NOMO-1 treated with dmso at 0.1 percent for 144 hours (cell line): ENCODE results near the gene MAP2K1.
"Not testable (repeated sequence)": the region's sequence is repeated elsewhere in the genome, so short reads cannot be mapped to it uniquely, and the experiment has no call there.

ENCODE experiments used
- DNase-seq: peaks from one replicate; lab custom pipeline; 2025; ENCODE audit not compliant: unreplicated experiment; lab: John Stamatoyannopoulos, UW

Gene MAP2K1

DNA sequence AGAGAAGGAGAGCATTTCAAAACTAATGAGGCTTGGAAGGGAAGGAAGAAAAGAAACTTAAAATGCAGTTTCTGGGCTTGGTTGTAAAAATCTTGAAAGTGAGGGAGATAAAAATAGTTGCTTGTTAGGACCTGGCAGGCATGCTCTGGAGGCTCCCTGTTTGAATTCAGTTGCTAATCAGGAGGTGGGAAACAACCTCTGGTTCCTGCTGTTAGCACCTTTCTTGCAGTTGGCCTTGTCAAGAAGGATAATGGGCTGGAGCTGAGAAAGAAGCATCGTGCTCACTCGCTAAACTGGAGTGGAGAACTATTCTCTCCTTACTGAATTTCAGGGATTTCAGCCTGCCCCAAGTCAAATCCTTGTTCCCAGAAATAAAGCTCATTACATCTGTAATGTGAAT is 87.4 kb downstream of the MAP2K1 start:
- DNase-seq = no peak

- no peak for DNase-seq
Observed at GRCh38 chr15:66474963-66475362, 88.3 kb downstream of the MAP2K1 start.

DNA sequence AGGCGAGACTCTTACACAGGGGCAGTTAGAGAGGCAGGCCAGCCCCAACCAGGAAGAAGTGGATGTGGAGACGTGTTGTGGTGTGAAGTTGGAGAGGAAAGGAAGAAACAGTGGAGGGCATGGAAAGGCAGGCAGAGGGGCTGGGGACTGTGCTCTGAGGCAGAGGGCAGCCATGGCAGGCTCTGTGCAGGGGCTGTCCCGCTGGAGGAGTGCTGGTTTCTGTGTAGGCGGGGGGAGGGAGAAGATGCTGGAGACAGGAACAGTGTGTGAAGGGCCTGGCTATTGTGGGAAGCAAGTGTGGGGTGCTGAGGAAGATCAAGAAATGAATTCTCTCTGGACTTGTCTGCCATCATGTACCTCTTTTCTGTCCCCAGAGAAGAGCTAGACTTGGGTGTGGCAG is 89.8 kb downstream of the MAP2K1 start:
- DNase-seq = no peak

GRCh38 chr15:66477011-66477410 is 90.3 kb downstream of the MAP2K1 start:
- DNase-seq = no peak

GRCh38 chr15:66480267-66480666 is 93.6 kb downstream of the MAP2K1 start:
- no peak for DNase-seq

DNA sequence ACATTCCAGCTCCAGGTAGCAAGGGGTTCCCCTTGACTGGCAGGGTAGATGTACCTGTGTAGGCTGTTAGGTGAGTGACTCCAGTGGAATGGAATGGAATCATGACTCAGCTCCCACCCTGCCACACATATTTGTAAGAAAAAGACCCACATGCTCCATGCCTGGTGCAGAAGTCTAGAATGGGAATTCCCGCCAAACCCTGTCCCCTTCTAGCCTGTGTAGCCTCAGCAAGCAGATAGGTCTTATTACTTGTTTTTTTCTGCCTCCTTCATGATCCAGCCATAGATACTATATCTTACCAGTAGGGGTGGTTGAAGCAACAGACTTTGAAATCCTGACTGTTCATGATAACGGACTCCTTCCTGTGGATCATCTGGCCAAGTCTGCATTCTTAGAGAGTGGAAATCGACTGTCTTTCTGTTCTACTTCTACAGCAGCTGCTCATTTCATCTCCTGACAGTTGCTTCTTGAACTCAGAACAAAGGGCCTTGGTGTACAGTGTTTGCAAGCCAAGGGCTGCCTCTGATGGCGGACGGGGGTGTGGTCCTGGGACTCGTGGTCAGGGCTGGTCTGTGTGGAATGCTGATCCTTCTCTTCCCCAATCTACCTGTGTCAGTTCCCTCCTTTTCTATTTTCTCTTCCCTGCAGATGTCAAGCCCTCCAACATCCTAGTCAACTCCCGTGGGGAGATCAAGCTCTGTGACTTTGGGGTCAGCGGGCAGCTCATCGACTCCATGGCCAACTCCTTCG is 94.6 kb downstream of the MAP2K1 start:
- DNase-seq = no peak

GRCh38 chr15:66482539-66482938 is 95.8 kb downstream of the MAP2K1 start:
- DNase-seq = no peak

DNA sequence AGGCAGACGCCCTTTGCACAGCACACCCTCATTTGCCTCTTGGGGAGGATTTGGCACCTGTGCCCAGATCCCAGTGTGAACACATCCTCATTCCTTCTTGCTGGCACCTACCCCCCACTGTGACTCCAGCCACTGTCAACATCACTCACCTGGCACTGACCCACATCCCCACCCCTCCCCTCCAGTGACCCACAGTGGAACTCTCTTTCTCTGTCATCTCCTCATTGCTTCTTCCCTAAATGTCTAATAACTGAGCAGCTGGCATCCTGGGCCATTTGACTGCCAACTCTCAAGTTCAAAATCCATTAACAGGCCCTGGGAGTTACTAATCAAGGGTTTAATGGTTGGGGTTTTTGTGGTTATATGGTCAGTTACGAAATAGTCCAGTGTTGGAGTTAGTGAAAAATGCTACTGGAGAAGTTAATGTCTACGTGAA is 96.4 kb downstream of the MAP2K1 start:
- peak; percentile 83 for DNase-seq

DNA sequence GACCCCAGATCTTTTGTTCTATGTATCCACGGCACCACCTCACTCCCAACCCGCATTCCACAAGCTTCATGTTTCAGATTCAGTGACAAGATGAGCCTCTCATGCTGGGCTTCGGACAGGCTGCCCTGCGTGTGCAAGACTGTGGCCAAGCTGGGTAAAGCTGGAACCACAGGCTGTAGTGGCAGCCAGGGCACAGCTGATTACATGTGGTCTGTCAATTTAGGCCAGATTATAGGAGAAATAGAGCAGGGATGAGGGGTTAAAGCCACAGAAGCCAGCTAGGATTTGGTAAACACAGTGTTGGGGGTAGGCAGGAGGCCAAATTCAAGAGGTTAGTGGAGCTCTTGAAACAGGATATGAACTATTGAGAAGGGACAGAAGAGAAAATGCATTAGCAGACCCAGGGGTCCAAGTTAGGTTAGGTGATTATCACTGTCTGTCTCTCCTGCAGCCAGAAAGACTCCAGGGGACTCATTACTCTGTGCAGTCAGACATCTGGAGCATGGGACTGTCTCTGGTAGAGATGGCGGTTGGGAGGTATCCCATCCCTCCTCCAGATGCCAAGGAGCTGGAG is 97.9 kb downstream of the MAP2K1 start:
- DNase-seq = no peak

DNA sequence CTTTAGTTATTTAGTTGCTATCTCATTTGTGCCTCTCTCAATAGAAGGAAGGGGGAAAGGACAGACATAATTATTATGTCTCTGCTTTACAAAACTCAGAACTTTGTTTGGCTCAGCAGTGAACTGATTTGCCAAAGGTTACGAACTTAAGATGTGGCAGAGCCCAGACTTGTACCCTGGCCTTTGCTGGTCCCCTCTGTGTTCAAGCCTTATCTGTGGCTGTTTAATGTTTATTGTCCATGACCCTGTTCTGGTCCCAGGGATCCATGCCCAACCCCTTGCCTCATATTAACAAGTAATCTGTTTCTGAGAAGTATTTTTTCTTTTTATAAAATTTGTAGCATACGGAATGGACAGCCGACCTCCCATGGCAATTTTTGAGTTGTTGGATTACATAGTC is 100.2 kb downstream of the MAP2K1 start:
- no peak for DNase-seq

DNA sequence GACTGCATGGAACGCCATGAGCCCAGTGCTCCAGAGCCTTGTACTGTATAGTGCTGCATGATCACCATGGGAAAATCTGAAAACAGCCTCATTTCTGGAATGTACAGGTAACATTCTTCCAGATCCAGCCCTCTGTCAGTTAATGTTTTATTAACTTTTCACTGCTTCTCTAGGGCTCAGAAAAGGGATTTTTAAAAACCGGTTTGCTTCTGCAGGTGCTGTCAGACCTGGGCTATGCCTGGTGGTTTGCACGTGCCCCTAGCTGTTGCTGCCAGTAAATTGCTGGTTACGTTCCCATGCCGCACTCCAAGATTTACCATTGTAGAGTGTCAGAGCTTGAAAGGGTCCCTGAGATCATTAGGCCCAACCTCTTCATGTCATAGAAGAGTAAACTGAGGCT is 101.8 kb downstream of the MAP2K1 start:
- DNase-seq = no peak

DNA sequence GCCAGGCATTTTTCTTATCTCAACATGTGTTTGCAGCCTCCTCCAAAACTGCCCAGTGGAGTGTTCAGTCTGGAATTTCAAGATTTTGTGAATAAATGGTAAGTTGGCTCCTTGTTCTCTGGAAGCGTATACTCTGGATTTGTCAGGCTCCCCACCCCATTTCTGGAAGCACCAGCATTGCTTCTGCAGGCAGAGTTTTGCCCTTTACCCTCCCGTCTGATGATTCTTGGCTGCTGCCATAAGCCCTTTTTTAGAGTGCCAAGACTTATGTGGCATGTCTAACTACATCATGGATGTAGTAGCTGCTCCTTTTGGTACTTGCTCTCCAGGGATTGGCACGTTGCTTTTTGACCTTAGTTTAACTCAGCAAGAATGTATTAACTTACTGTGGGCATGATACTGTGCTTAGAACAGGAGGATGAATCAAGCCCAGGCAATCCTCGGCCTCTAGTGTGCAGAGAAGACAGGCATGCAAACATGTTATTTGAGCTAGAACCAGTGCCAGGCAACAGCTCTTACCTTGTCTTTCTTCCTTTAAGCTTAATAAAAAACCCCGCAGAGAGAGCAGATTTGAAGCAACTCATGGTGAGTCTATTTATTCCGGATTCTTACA is 102.6 kb downstream of the MAP2K1 start:
- no peak for DNase-seq

DNA sequence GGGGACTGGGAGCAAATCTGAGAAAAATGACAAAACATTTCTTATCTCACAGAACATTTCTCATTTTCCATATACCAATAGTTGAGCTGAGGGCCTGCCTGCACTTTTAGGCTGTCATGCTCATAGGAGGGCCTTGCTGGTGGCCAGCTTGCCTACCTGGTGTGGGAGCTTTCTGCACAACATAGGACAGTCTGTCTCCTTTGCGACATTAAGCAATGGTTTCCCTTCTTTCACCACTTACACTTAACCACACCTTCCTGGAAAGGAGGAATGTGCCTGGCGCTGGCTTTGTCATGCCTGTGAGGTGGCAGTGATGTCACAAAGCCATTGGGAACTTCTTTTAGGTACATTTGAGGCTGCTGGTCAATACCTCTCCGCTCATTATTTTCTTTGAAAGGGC is 105.1 kb downstream of the MAP2K1 start:
- DNase-seq = no peak

DNA sequence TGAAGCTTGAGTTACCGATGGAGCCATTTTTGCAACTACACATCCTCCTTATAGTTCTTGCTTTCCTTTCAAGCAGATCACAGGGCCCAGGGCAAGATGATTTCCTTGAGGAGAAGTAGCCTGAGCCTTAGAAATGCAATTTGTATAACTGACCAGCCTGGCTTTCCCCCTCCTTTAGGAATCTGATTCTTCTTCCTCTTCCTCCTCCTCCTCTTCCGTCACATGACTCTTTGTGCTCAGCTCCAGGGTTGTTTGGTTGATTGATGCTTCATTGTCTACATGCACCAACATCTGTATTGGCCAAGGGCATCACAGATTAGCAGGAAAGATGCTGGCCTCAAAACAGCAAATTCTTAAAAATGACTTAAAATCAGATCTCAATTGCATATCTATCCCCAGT is 107.5 kb downstream of the MAP2K1 start:
- DNase-seq = no peak

GRCh38 chr15:66496951-66497501 is 110.3 kb downstream of the MAP2K1 start:
- peak; percentile 39 for DNase-seq

DNA sequence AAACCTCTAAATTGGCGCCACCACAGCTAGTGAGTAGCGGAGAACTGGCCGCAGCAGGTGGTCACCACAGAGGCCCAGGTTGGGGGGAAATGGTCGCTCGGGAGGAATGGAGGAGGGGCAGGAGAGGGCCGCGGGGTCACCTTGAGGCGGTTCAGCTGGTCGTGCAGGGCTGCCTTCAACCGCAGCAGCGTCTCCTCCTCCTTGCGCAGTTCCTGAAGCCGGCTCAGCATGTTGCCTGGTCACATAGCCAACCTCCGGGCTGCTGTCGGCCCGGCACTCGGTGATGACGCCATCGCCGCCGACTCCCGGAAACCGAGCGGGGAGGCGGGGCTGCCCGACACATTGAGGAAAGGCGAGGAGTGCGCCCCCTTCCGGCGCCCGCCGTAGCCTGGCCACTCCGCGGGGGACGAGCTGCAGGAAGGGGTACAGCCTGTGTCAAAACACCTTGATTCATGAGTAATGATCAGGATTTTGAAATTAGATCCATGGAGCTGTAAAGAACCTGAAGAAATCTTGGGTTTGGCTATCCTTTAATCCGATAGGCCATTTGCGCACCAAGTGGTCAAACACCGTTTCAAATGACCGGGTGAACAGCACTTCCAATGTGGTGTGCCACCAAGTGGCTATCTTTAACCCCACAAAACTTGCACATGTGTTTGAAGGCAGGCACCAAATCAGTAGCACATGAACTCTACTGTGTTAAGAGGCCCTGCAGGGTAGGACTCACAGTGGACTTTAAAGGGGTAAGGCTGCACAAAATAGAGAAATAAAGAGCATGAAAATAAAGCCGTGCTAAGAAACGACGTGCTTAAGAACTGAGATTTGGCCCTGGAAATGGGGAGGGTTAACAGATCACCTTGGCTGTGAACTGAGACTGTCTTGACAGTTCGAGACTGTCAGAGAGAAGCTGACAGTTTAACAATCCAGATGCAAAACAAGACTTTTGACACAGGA is 111.1 kb downstream of the MAP2K1 start, which contains the start of gene SNAPC5:
TSS of gene SNAPC5 (minus strand) at position 261 of the 954 bp plus-strand sequence. CDS start at position 230, 31 bp downstream.
- DNase-seq = peak; percentile 85

GRCh38 chr15:66498501-66499386 is 112.0 kb downstream of the MAP2K1 start:
- no peak for DNase-seq

GRCh38 chr15:66500346-66500745 is 113.6 kb downstream of the MAP2K1 start:
- not testable (repeated sequence) for DNase-seq

DNA sequence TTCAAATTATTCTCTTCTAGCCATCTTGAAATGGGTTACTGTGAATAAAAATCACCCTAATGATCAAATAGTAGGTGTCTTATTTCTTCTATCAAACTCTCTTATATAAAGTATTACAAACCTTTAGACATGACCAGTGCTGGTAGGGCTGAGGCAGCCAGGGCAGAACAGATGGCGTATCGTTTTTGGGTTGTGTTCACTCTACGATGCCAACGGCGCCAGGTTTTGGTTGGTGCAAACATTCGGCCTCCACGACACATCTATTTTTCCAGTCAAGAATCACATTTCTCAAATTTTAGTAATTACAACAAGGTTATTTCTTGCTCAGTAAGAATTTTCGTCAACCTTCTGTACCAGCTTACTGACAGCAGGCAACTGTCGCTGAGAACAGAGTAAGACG is 115.8 kb downstream of the MAP2K1 start:
- no peak for DNase-seq
